Prostate gland (tissue), 2 donors: ENCODE measurements around the gene ASPG.

Experiments
- POLR2A ChIP-seq: fragments of 450-650 bp; IDR thresholded peaks from one replicate; pipeline ENCODE4 v1.6.1; 2016; ENCODE audit warnings: antibody characterized with exemption, mild to moderate bottlenecking
- POLR2AphosphoS5 ChIP-seq: sonication (generic); formaldehyde crosslinking; IDR thresholded peaks from one replicate; pipeline ENCODE4 v1.6.1; 2017; ENCODE audit warnings: antibody characterized with exemption
- TF ChIP-seq, protein P1 (sequence below), 4 experiments: fragments of 200-600 bp in 2 of 4; fragments of 450-650 bp in 2 of 4; sonication (generic) in 2 of 4; IDR thresholded peaks; 1 replicate in 3 of 4; 2 replicates in 1 of 4; pipeline ENCODE4 v1.5.1; 2016 to 2019; ENCODE audit warnings: antibody characterized with exemption in 4 of 4, mild to moderate bottlenecking in 2 of 4, moderate library complexity in 2 of 4

DNA sequence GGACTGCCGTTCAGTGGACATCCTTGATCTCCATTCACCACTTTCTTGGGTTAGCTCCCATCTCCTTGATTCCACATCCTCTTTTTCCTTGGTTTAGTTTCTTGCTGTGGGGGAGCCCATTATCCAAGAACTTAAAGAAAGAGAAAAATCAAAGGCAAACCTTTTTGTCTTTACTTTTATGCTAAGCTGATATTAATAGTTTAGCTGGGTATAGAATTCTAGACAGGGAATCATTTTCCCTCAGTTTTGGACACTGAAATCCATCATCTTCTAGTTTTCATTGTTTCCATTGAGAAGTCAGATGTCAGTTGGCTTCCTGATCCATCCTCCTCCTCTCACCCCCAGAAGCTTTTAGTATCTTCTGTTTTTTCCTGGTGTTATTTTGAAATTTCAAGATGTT is 44.1 kb downstream of the ASPG start:
- TF ChIP-seq, protein P1, sequence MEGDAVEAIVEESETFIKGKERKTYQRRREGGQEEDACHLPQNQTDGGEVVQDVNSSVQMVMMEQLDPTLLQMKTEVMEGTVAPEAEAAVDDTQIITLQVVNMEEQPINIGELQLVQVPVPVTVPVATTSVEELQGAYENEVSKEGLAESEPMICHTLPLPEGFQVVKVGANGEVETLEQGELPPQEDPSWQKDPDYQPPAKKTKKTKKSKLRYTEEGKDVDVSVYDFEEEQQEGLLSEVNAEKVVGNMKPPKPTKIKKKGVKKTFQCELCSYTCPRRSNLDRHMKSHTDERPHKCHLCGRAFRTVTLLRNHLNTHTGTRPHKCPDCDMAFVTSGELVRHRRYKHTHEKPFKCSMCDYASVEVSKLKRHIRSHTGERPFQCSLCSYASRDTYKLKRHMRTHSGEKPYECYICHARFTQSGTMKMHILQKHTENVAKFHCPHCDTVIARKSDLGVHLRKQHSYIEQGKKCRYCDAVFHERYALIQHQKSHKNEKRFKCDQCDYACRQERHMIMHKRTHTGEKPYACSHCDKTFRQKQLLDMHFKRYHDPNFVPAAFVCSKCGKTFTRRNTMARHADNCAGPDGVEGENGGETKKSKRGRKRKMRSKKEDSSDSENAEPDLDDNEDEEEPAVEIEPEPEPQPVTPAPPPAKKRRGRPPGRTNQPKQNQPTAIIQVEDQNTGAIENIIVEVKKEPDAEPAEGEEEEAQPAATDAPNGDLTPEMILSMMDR (IDR thresholded peaks at IDR 0.05), result no peak
- TF ChIP-seq POLR2AphosphoS5 (no peak), POLR2A (no peak)
